Measurements from ENCODE around the gene HADHA. TPM values are rescaled to one million over a fixed set of nuclear protein-coding genes. Genes with fewer than 3 reads are reported as not detected.

HADHA gene
- total RNA-seq (114 TPM), polyA plus RNA-seq (57.1 TPM)
- long read RNA-seq, donor 1, partial matches to known transcripts = 0 of 4 reads
- long read RNA-seq, donor 1, other reads (novel, unspliced or antisense) = 0 of 4 reads
- long read RNA-seq, donor 2, transcript HADHA-201 (20 exons, 3,037 nt) = major isoform, 51 of 258 reads
- long read RNA-seq, donor 2, partial matches to known transcripts = 168 of 258 reads
- long read RNA-seq, donor 2, other reads (novel, unspliced or antisense) = 39 of 258 reads
- long read RNA-seq, donor 3, transcript HADHA-201 (20 exons, 3,037 nt) = major isoform, 26 of 51 reads
- long read RNA-seq, donor 3, partial matches to known transcripts = 24 of 51 reads
- long read RNA-seq, donor 3, other reads (novel, unspliced or antisense) = 0 of 51 reads
- long read RNA-seq, donor 4, transcript HADHA-201 (20 exons, 3,037 nt) = major isoform, 13 of 14 reads
- long read RNA-seq, donor 4, partial matches to known transcripts = 0 of 14 reads
- long read RNA-seq, donor 4, other reads (novel, unspliced or antisense) = 0 of 14 reads
- long read RNA-seq, donor 5, transcript HADHA-201 (20 exons, 3,037 nt) = major isoform, 45 of 172 reads
- long read RNA-seq, donor 5, partial matches to known transcripts = 86 of 172 reads
- long read RNA-seq, donor 5, other reads (novel, unspliced or antisense) = 41 of 172 reads
- long read RNA-seq, donor 6, transcript HADHA-201 (20 exons, 3,037 nt) = major isoform, 23 of 47 reads
- long read RNA-seq, donor 6, partial matches to known transcripts = 23 of 47 reads
- long read RNA-seq, donor 6, other reads (novel, unspliced or antisense) = 0 of 47 reads
- long read RNA-seq, donor 7, transcript HADHA-201 (20 exons, 3,037 nt) = major isoform, 34 of 117 reads
- long read RNA-seq, donor 7, partial matches to known transcripts = 83 of 117 reads
- long read RNA-seq, donor 7, other reads (novel, unspliced or antisense) = 0 of 117 reads
- long read RNA-seq, donor 8, transcript HADHA-201 (20 exons, 3,037 nt) = major isoform, 6 of 16 reads
- long read RNA-seq, donor 8, partial matches to known transcripts = 0 of 16 reads
- long read RNA-seq, donor 8, other reads (novel, unspliced or antisense) = 10 of 16 reads
- long read RNA-seq, donor 9, transcript HADHA-201 (20 exons, 3,037 nt) = major isoform, 16 of 16 reads
- long read RNA-seq, donor 9, partial matches to known transcripts = 0 of 16 reads
- long read RNA-seq, donor 9, other reads (novel, unspliced or antisense) = 0 of 16 reads
- long read RNA-seq, donor 10, transcript HADHA-201 (20 exons, 3,037 nt) = major isoform, 17 of 23 reads
- long read RNA-seq, donor 10, partial matches to known transcripts = 6 of 23 reads
- long read RNA-seq, donor 10, other reads (novel, unspliced or antisense) = 0 of 23 reads

GRCh38 chr2:26244309-26245230 lies at the start of gene HADHA, which contains the start of gene HADHB:
Gene HADHA, minus strand, starts transcription at chr2:26244632. Its CDS starts 36 bp downstream, at chr2:26244596.
Gene HADHB, plus strand, starts transcription at chr2:26244939. Its CDS starts 9,316 bp downstream, at chr2:26254255.
- peak within 1 kb of the TSS; percentile 89 to 93 for H3K27ac ChIP-seq (ENCODE audit: low read depth in 1 of 2, low read length in 1 of 2)
- H3K4me3 ChIP-seq (ENCODE audit: low read length in 2 of 2) = peak within 1 kb of the TSS; percentile 68 to 94
- no peaks in the 10 kb centered on the region for H3K27me3 ChIP-seq (ENCODE audit: control insufficient read depth in 2 of 2, insufficient read depth in 1 of 2, low read length in 1 of 2)
- H3K36me3 ChIP-seq (ENCODE audit: control insufficient read depth in 2 of 2, insufficient read depth in 2 of 2, low read length in 1 of 2) = no peaks in the 10 kb centered on the region
- no peaks in the 10 kb centered on the region for H3K9me3 ChIP-seq (ENCODE audit: control insufficient read depth in 2 of 2, insufficient read depth in 1 of 2, low read length in 1 of 2)
- WGBS = under 1% methylated on average over 63 of the region's 63 CpGs
- peak; percentile 55 to 92 (median 77) for DNase-seq (ENCODE audit: low read depth in 6 of 9, low spot score in 9 of 9)
- H3K4me1 ChIP-seq (ENCODE audit: control insufficient read depth in 2 of 2, insufficient read depth in 2 of 2, low read length in 2 of 2) = peaks cover 14 to 18% of the 10 kb centered on the region in 2 donors

GRCh38 chr2:26292646-26293045 lies 48.2 kb upstream of the HADHA start:
- WGBS = 97% methylated on average over 6 of the region's 6 CpGs

GRCh38 chr2:26290001-26290400 lies 45.6 kb upstream of the HADHA start:
- Histone ChIP-seq H3K27ac (ENCODE audit: low read depth in 1 of 2, low read length in 1 of 2) (no peak overlapping the region), H3K36me3 (ENCODE audit: control insufficient read depth in 2 of 2, insufficient read depth in 2 of 2, low read length in 1 of 2) (peaks cover 11 to 16% of the 10 kb centered on the region in 2 donors), H3K4me3 (ENCODE audit: low read length in 2 of 2) (no peak overlapping the region), H3K9me3 (ENCODE audit: control insufficient read depth in 2 of 2, insufficient read depth in 1 of 2, low read length in 1 of 2) (no peaks in the 10 kb centered on the region), H3K4me1 (ENCODE audit: control insufficient read depth in 2 of 2, insufficient read depth in 2 of 2, low read length in 2 of 2) (no peaks in the 10 kb centered on the region), H3K27me3 (ENCODE audit: control insufficient read depth in 2 of 2, insufficient read depth in 1 of 2, low read length in 1 of 2) (no peaks in the 10 kb centered on the region)
- WGBS = 94% methylated on average over 1 of the region's 1 CpG
- DNase-seq (ENCODE audit: low read depth in 6 of 9, low spot score in 9 of 9) = no peak

More at GRCh38 chr2:26292646-26293045, 48.2 kb upstream of the HADHA start:
- no peaks in the 10 kb centered on the region for H3K9me3 ChIP-seq (ENCODE audit: control insufficient read depth in 2 of 2, insufficient read depth in 1 of 2, low read length in 1 of 2)
- H3K4me3 ChIP-seq (ENCODE audit: low read length in 2 of 2) = no peak overlapping the region
- H3K4me1 ChIP-seq (ENCODE audit: control insufficient read depth in 2 of 2, insufficient read depth in 2 of 2, low read length in 2 of 2) = no peaks in the 10 kb centered on the region
- H3K27me3 ChIP-seq (ENCODE audit: control insufficient read depth in 2 of 2, insufficient read depth in 1 of 2, low read length in 1 of 2) = peaks cover 0 to 5% of the 10 kb centered on the region in 2 donors
- peaks cover 3 to 6% of the 10 kb centered on the region in 2 donors for H3K36me3 ChIP-seq (ENCODE audit: control insufficient read depth in 2 of 2, insufficient read depth in 2 of 2, low read length in 1 of 2)
- no peak overlapping the region for H3K27ac ChIP-seq (ENCODE audit: low read depth in 1 of 2, low read length in 1 of 2)
- no peak for DNase-seq (ENCODE audit: low read depth in 6 of 9, low spot score in 9 of 9)

- no peak for DNase-seq (ENCODE audit: low read depth in 6 of 9, low spot score in 9 of 9)
- Histone ChIP-seq H3K4me1 (ENCODE audit: control insufficient read depth in 2 of 2, insufficient read depth in 2 of 2, low read length in 2 of 2) (no peaks in the 10 kb centered on the region), H3K36me3 (ENCODE audit: control insufficient read depth in 2 of 2, insufficient read depth in 2 of 2, low read length in 1 of 2) (peaks cover 24 to 41% of the 10 kb centered on the region in 2 donors), H3K4me3 (ENCODE audit: low read length in 2 of 2) (no peak overlapping the region), H3K27ac (ENCODE audit: low read depth in 1 of 2, low read length in 1 of 2) (no peak overlapping the region), H3K27me3 (ENCODE audit: control insufficient read depth in 2 of 2, insufficient read depth in 1 of 2, low read length in 1 of 2) (no peaks in the 10 kb centered on the region), H3K9me3 (ENCODE audit: control insufficient read depth in 2 of 2, insufficient read depth in 1 of 2, low read length in 1 of 2) (no peaks in the 10 kb centered on the region)
- WGBS = 98% methylated on average over 3 of the region's 3 CpGs
These were observed 41.5 kb upstream of the HADHA start for GRCh38 chr2:26285931-26286330.

GRCh38 chr2:26284132-26284531 lies 39.7 kb upstream of the HADHA start:
- H3K36me3 ChIP-seq (ENCODE audit: control insufficient read depth in 2 of 2, insufficient read depth in 2 of 2, low read length in 1 of 2) = peaks cover 32 to 53% of the 10 kb centered on the region in 2 donors
- no peaks in the 10 kb centered on the region for H3K9me3 ChIP-seq (ENCODE audit: control insufficient read depth in 2 of 2, insufficient read depth in 1 of 2, low read length in 1 of 2)
- H3K27ac ChIP-seq (ENCODE audit: low read depth in 1 of 2, low read length in 1 of 2) = no peak overlapping the region
- no peak for DNase-seq (ENCODE audit: low read depth in 6 of 9, low spot score in 9 of 9)
- no peak overlapping the region for H3K4me3 ChIP-seq (ENCODE audit: low read length in 2 of 2)
- no peaks in the 10 kb centered on the region for H3K4me1 ChIP-seq (ENCODE audit: control insufficient read depth in 2 of 2, insufficient read depth in 2 of 2, low read length in 2 of 2)
- H3K27me3 ChIP-seq (ENCODE audit: control insufficient read depth in 2 of 2, insufficient read depth in 1 of 2, low read length in 1 of 2) = no peaks in the 10 kb centered on the region
- WGBS = 98% methylated on average over 3 of the region's 3 CpGs

GRCh38 chr2:26283606-26284005 lies 39.2 kb upstream of the HADHA start:
- 98% methylated on average over 2 of the region's 2 CpGs for WGBS
- Histone ChIP-seq H3K27me3 (ENCODE audit: control insufficient read depth in 2 of 2, insufficient read depth in 1 of 2, low read length in 1 of 2) (no peaks in the 10 kb centered on the region), H3K9me3 (ENCODE audit: control insufficient read depth in 2 of 2, insufficient read depth in 1 of 2, low read length in 1 of 2) (no peaks in the 10 kb centered on the region)

GRCh38 chr2:26281226-26281625 lies 36.8 kb upstream of the HADHA start:
- H3K4me1 ChIP-seq (ENCODE audit: control insufficient read depth in 2 of 2, insufficient read depth in 2 of 2, low read length in 2 of 2) = no peaks in the 10 kb centered on the region
- no peaks in the 10 kb centered on the region for H3K9me3 ChIP-seq (ENCODE audit: control insufficient read depth in 2 of 2, insufficient read depth in 1 of 2, low read length in 1 of 2)
- no peak overlapping the region for H3K4me3 ChIP-seq (ENCODE audit: low read length in 2 of 2)
- no peak overlapping the region for H3K27ac ChIP-seq (ENCODE audit: low read depth in 1 of 2, low read length in 1 of 2)
- H3K27me3 ChIP-seq (ENCODE audit: control insufficient read depth in 2 of 2, insufficient read depth in 1 of 2, low read length in 1 of 2) = no peaks in the 10 kb centered on the region
- no peak for DNase-seq (ENCODE audit: low read depth in 6 of 9, low spot score in 9 of 9)
- peaks cover 33 to 71% of the 10 kb centered on the region in 2 donors for H3K36me3 ChIP-seq (ENCODE audit: control insufficient read depth in 2 of 2, insufficient read depth in 2 of 2, low read length in 1 of 2)
- WGBS = over 99% methylated on average over 2 of the region's 2 CpGs

More at GRCh38 chr2:26283606-26284005, 39.2 kb upstream of the HADHA start:
- H3K36me3 ChIP-seq (ENCODE audit: control insufficient read depth in 2 of 2, insufficient read depth in 2 of 2, low read length in 1 of 2) = peaks cover 32 to 58% of the 10 kb centered on the region in 2 donors
- no peak overlapping the region for H3K27ac ChIP-seq (ENCODE audit: low read depth in 1 of 2, low read length in 1 of 2)
- no peaks in the 10 kb centered on the region for H3K4me1 ChIP-seq (ENCODE audit: control insufficient read depth in 2 of 2, insufficient read depth in 2 of 2, low read length in 2 of 2)
- no peak overlapping the region for H3K4me3 ChIP-seq (ENCODE audit: low read length in 2 of 2)
- DNase-seq (ENCODE audit: low read depth in 6 of 9, low spot score in 9 of 9) = no peak

- H3K27ac ChIP-seq (ENCODE audit: low read depth in 1 of 2, low read length in 1 of 2) = no peak overlapping the region
- H3K27me3 ChIP-seq (ENCODE audit: control insufficient read depth in 2 of 2, insufficient read depth in 1 of 2, low read length in 1 of 2) = no peaks in the 10 kb centered on the region
- 98% methylated on average over 3 of the region's 3 CpGs for WGBS
- no peaks in the 10 kb centered on the region for H3K4me1 ChIP-seq (ENCODE audit: control insufficient read depth in 2 of 2, insufficient read depth in 2 of 2, low read length in 2 of 2)
- no peak for DNase-seq (ENCODE audit: low read depth in 6 of 9, low spot score in 9 of 9)
- H3K4me3 ChIP-seq (ENCODE audit: low read length in 2 of 2) = no peak overlapping the region
- H3K9me3 ChIP-seq (ENCODE audit: control insufficient read depth in 2 of 2, insufficient read depth in 1 of 2, low read length in 1 of 2) = no peaks in the 10 kb centered on the region
- H3K36me3 ChIP-seq (ENCODE audit: control insufficient read depth in 2 of 2, insufficient read depth in 2 of 2, low read length in 1 of 2) = peaks cover 29 to 67% of the 10 kb centered on the region in 2 donors
These were observed 35.5 kb upstream of the HADHA start for GRCh38 chr2:26279886-26280285.

All from thymus (tissue), 14 donors.